Ammon's horn (tissue), 1 donor: Measurements from ENCODE around the gene SHOX.

Experiments
- DNase-seq: peaks from one replicate; pipeline ENCODE4 v3.0.0-alpha.2; 2016; ENCODE audit warnings: low spot score

The SHOX gene

DNA sequence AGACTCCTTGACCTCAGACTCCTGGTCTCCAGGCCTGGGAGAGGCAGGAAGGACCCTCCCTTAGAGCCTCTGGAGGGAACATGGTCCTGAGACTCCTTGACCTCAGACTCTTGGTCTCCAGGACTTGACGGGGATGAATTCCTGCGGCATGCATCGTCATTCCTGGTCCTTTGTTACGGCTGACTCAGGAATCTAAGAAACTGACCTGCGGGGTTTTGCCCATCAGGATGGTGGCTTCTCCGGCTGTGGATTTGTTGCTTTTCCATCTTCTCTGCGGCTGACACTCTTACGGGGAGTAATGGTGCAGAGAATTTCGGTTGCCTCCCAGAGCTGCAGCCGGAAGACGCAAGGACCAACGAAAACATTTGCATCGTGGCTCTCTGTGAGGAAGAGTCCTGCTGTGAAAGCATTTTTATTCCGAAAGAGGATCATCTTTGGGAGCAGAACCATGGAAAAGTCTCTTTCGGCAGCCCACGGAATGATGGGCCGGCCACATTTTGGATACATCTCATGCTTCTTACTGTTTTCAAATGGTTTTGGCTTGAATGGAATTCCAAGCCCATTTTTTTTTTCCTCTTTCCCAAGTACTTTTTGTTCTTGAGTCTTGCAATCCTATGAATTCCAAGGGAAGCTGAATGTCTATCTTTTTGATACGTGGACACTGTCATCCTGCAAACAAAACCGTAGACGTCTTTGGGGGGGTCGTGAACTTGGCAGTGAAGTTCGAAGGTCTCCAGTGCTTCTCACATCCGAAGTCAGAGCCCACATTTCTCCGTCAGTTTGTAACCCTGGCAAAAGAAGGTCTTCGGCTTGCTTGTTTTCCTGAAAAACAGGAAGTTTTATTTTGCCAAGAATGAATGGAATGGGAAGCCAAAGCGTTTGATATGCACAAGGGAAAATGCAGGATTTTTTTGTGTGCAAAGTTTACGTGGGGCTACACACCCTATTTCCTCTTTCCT lies 36.5 kb downstream of the SHOX start:
- DNase-seq: no peak

DNA sequence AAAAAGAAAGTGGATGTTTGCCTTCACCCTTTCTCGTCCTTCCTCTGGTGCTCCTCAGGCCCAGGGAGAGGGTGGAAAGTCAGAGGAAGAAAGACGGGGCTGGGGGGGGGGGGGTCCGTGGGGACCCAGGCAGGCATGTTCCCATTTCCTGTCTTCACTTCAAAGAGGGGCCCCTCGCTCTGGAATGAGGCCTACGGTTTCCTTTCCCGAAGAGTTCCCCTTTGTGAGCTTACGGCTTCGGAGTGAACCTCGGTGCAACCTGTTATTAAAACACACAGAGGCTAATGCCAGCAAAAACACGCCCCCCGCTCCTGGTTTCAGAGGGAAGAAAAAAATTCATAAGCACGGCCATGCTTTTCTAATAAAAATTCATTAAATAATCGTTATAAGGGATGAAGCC lies 40.1 kb downstream of the SHOX start:
- no peak for DNase-seq

DNA sequence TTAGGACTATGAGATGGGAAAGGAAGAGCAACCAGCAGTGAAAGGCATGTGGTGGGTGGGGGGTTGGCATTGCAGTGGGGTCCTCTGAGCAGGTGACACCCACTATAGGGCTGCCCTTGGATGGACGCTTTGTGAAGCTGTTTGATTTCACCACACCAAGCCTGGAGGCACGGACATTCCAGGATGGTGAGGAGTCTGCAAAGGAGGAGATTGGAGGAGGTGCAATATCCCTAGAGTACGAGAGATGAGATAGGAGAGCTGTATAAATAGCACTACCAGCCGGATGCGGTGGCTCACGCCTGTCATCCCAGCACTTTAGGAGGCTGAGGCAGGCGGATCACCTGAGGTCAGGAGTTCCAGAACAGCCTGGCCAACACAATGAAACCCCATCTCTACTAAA lies 42.3 kb downstream of the SHOX start:
- no peak for DNase-seq

DNA sequence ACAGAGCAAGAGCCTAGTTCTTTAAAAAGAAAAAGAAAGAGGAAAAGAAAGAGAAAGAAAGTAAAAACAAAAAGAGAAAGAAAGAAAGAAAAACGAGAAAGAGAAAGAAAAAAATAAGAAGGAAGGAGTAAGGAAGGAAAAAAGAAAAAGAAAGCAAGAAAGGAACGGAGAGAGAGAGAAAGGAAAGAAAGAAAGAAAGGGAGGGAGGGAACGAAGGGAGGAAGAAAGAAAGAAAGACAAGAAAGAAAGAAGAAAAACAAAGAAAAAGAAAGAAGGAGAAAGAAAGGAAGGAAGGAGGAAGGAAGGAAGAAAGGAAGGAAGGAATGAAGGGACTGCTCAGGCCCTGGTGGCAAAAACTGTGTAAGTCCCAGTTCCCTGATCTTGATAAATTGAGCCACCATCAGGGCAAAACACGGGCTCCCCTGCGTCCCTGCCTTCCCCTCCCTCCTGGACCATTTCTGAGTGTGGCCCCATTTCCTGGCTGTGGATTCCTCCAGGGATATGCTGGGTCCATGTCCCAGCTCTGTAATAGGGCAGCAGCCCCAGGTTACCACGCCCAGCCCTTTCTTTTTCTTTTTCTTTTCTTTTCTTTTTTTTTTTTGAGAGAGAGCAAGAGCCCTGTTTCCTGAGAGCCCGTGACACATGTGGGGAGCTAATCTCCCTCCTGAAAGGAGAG lies 44.8 kb downstream of the SHOX start:
- no peak for DNase-seq

DNA sequence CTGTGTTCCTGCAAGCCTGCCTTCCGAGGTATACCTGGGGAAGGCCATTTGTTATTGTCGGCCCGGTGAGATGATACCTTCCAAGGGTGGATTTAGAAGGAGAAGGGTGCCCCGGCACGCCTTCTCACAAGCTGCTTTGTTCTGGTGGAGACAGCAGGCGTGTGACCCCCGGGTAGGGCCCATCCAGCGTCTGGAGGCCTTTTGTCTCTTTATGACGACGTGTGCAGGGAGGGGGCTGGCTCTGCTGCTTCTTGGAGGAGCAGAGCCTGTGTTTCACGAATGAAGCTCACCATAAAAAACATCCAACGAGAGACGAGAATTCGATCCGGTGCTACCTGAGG lies 45.3 kb downstream of the SHOX start:
- DNase-seq: no peak

DNA sequence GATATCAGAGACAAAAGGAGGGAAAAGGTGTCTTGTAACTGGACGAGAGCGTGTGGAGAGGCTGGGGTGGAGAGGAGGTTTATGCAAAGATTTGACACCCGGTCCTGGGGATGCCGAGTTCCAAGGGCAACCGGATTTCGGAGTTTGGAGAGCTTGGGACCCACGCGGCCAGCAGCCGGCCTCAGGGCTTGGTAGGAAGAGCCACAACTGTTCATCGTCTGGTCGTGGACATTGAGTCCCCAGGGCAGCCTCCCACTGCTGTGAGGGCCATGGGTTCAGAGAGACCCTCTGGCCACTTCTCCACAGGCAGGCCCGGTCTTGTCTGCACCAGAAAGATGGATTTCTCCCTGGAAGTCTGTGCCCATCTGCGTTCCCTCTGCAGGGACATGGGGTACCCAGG lies 46.8 kb downstream of the SHOX start:
- no peak for DNase-seq

DNA sequence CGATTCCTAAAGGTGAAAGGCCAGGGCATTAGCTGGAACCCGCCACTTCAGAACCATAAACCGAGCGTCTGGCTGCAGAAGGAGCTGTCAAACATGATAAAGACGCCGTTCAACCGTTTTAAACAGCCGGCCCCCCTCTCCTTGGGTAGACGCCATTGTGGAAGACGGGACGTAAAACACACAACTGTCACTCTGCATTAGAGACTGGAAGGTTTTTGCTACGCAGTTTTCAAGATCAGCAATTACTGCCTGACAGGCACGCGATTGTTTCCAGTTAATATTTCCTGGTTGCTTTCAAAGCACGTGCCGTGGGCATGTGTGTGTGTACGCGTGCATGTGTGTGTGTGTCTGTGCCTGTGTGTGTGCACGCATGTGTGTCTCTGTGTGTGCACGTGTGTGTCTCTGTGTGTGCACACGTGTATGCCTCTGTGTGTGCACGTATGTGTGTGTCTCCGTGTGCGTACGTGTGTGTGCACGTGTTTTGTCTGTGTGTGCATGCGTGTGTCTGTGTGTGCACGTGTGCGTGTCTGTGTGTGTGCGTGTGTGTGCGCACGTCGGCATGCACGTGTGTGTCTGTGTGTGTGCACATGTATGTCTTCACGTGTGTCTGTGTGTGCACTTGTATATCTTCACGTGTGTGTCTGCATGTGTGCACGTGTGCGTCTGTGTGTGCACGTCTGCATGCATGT lies 48.8 kb downstream of the SHOX start:
- DNase-seq: no peak

DNA sequence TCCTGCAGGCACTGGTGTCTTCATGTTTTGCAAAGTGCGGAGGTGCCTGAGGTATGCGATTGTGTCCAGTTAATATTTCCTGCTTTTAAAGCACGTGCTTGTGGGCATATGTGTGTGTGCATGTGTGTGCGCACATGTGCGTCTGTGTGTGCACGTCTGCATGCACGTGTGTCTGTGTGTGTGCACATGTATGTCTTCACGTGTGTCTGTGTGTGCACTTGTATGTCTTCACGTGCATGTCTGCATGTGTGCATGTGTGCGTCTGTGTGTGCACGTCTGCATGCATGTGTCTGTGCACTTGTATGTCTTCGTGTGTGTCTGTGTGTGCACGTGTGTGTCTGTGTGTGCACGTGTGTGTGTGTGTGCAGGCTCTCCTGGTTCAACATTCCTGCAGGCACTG lies 49.5 kb downstream of the SHOX start:
- DNase-seq: no peak

DNA sequence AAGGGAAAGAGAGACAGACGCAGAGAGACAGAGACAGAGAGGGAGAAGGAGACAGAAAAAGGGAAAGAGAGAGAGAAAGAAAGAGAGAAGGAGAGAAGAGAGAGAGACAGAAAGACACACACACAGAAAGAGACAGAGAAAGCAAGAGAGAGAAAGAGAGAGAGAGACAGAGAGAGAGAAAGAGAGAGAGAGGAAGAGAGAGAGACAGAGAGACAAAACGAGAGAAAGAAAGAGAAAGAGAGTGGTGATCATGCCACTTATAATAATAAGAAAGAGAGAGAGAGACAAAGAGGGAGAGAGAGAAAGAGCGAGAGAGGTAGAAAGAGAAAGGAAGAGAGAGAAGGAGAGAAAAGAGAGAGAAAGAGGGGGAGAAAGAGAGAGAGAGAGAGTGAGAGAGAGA lies 51.4 kb downstream of the SHOX start:
- no peak for DNase-seq

DNA sequence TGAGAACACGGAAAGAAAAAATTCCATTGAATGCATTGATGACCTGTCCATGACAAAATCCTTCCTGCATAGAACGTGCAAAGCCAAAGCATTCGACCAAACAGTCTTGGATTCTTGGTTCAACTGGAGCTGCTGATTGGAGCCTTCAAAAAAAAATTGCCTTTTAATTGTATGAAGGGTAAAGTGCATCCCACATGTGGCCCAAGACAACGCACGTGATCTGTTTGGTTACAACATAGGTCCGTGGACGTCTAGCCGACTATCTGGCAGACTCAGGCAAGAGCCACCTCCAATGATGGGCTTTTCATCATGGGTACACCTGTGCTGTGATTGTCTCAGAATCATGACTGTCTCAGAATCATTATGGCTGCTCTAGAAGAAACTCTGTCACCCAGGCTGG lies 52.3 kb downstream of the SHOX start:
- no peak for DNase-seq

DNA sequence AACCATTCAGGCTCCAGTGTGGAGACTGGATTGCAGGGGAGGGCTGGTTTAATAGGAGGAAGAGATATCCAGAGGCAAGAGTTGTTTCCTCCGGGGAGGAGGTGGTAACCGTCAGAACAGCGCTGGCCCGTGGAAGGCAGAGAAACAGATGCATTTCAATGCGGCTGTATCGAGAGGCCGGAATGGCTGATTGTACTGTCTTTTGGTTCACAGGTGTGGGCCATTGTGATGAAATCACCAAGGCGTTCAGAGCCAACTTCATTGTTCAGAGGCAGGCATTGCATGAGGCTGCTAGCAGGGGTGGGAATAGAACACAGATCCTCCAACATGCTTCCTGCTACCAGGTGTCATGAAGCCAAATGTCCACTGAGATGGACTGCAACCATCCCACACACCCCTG lies 53.0 kb downstream of the SHOX start:
- no peak for DNase-seq

DNA sequence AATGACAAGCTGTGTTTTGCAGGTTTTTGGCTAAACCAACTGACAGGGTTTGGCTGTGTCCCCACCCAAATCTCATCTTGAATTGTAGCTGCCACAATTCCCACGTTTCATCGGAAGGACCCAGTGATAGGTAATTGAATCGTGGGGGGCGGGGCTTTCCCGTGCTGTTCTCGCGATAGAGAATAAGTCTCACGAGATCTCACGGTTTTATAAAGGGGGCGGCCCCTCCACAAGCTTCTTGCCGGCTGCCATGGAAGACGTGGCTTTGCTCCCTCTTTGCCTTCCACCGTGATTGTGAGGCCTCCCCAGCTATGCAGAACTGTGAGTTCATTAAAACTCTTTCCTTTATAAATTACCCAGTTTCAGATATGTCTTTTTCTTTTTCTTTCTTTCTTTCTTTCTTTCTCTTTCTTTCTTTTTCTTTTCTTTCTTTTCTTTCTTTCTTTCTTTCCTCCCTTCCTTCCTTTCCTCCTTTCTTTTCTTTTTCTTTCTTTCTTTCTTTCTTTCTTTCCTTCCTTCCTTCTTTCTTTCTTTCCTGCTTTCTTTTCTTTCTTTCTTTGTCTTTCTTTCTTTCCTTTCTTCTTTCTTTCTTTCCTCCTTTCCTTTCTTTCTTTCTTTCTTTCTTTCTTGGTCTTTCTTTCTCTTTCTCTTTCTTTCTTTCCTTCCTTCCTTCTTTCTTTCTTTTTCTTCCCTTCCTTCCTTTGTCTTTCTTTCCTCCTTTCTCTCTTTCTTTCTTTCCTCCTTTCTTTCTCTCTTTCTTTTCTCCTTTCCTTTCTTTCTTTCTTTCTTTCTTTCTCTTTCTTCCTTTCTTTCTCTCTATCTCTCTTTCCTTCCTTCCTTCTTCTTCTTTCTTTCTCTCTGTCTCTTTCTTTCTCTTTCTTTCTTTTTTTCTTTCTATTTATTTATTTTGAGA lies 54.8 kb downstream of the SHOX start:
- DNase-seq: no peak

DNA sequence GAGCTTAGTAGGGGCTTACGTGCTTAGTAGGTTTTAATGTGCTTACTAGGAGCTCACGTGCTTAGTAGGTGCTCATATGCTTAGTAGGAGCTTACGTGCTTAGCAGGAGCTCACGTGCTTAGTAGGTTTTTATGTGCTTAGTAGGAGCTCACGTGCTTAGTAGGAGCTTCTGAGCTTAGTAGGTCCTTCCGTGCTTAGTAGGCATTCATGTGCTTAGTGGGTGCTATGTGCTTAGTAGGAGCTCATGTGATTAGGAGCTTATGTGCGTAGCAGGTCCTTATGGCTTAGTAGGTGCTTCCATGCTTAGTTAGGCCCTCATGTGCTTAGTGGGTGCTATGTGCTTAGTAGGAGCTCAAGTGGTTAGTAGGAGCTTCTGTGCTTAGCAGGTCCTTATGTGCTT lies 59.4 kb downstream of the SHOX start:
- no peak for DNase-seq

DNA sequence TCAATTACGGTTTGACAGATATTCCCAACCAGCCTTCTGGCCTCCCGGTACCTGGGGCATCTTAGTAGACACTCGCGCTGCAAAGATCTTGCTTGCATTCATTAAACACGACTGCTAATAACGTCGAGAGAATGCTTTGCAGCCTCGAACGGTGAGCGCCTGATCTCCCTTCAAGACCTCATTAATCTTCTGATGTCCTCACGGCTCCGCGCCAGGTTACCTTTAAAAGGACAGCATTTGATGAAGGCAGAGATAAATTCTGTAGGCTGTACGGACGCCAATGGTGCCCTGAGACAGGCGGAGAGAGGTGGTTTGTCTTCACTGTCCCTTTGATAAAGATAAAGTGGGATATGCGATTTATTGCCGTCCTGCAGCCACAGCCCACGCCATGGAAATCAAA lies 64.2 kb downstream of the SHOX start:
- no peak for DNase-seq

DNA sequence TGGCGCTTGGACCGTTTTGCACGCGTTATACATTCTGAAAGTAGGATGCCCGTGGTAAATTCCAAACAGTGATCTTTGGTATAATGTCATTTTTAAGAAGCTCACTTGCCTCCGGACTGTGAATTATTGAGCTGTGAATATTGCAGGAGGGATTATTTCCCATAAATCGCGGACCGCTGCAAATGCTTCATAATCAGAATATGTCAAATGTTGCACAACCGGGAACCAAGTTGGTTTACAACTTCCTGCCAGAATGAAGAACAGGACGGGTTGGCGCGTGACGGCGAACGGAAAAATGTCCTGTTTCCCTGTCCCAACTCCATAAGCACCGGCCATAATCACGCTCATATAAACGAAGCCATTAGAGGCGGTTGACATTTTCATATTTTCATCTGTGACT lies 67.6 kb downstream of the SHOX start:
- DNase-seq: no peak

DNA sequence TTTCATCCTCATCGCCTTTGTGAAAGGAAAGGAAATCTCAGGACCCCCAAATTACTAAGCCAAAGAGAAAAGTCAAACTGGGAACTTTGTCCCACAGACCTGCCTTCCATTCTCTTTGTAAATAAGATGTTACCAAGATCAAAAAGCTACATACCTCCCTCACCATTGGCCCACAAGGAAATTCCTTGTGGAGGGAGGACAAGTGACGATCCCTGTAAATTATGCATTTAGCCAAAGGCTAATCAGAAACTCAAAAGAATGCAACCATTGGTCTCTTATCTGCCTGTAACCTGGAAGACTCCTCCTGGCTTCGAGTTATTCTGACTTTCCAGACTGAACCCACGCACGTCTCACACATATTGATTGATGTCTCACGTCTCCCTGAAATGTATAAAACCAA lies 70.3 kb downstream of the SHOX start:
- DNase-seq: no peak

DNA sequence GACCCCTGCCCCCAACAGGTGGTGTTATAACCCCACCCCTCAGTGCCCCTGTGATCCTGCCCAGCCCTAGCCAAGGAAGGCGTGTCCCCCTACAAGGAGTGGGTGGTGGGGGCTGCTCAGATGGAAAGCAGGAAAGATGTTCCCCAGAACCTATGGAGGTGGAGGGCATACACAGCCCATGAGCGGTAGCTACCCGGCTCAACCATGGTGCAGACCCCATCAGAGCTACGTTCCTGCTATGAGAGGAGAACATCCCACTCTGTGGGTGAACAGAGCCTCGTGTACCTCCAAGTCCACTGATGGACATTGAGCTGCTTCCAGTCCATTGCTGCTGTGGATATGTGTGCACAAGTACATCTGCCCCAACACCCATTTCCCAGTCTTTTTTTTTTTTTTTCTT lies 71.1 kb downstream of the SHOX start:
- no peak for DNase-seq

DNA sequence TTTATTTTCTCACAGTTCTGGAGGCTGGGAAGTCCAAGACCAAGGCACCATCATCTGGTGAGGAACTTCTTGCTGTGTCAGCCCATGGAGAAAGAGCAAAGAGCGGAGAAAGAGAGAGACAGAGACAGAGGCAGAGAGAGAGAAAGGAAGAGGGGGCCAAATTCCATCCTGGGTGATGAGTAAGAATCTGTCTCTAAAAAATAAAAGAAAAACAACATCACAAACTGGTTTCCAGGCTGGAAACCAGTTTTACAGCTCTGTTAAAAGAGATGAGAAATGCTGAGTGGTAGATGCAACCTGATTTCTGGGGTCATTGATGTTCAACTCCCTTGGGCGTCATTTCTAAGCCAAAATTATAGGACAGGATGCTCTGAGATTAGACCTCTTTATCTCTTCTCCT lies 72.9 kb downstream of the SHOX start:
- no peak for DNase-seq

DNA sequence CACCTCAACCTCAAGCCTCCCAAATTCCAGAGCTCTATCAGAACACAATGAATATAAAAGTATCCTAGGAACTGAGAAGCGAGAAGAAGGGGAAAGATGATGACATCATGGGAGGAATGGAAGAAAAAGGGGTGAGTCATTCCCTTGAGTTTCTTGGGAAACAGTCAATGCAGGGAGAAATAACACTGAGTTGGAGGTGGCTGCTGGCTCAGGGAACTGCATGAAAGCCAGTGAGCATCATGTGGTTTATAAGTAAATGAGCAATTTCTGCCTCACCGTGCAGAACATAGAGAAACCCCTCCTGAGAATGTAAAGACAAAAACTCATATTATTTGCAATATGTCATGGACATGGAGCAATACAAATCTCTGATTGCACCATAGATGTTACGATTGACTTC lies 73.3 kb downstream of the SHOX start:
- DNase-seq: no peak
